NCI-H526 (cell line): Measurements from ENCODE around the gene TMEM182.
A peak's percentile ranks its signal among the peaks of the same experiment; 100 is the strongest.

Experiments
- DNase-seq, 2 experiments: peaks; one replicate each; lab custom pipeline; 2025; lab: John Stamatoyannopoulos, UW

TMEM182 gene, protein sequence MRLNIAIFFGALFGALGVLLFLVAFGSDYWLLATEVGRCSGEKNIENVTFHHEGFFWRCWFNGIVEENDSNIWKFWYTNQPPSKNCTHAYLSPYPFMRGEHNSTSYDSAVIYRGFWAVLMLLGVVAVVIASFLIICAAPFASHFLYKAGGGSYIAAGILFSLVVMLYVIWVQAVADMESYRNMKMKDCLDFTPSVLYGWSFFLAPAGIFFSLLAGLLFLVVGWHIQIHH

DNA sequence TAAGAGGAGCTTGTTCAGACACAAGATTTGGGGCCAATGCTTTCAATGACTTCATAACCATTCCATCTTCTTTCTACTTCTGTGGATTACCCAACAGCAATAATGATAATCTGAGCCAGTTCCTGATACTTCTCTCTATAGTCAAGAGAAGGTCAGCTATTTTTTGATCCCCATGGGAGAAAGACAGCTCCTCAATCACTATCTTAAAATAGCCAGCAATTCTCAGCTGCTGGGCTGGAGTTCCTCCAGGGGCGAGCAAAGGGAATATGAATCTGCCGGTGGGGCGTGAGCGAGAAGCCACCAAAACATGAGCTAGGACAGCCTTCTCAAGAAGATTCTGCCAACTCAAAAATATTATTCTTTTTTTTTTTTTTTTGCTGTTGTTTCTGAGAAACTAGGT is at the start of gene TMEM182:
TSS of gene TMEM182 (plus strand) at position 269 of the 400 bp plus-strand sequence. CDS start 187 bp downstream, outside the sequence.
- DNase-seq, result no peak

DNA sequence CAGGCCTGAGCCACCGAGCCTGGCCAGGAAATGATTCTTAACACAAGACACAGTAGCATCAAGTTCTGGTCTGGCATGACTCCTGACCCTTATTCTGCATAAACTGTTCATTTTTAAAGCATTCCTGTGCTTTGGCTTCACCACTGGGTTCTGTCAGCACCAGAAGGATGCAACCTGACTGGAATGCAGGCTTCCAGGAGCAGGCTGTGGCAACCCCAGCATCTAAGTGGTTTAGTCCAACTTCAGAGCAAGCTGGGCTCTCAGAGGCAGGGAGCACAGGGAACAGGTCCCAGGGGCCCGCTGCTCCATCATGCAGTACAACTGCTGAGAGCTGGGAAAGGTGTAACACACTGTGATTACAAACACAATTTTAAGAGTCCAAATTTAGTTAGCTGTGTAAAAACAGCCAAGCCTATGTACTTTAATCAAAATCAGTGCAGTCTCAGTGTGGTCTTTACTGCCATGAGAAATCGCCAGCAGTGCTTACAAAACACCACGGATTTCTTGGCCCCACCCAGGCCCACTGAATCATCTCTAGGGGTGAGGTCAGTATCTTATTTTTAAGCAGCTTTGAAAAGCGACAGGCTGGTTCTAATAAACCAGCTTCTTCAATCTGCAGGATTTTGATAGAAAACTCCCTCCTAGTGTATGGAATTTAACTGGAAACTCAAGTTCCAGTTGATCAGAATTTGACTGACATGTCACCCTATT is 44.4 kb upstream of the TMEM182 start:
- no peak for DNase-seq

DNA sequence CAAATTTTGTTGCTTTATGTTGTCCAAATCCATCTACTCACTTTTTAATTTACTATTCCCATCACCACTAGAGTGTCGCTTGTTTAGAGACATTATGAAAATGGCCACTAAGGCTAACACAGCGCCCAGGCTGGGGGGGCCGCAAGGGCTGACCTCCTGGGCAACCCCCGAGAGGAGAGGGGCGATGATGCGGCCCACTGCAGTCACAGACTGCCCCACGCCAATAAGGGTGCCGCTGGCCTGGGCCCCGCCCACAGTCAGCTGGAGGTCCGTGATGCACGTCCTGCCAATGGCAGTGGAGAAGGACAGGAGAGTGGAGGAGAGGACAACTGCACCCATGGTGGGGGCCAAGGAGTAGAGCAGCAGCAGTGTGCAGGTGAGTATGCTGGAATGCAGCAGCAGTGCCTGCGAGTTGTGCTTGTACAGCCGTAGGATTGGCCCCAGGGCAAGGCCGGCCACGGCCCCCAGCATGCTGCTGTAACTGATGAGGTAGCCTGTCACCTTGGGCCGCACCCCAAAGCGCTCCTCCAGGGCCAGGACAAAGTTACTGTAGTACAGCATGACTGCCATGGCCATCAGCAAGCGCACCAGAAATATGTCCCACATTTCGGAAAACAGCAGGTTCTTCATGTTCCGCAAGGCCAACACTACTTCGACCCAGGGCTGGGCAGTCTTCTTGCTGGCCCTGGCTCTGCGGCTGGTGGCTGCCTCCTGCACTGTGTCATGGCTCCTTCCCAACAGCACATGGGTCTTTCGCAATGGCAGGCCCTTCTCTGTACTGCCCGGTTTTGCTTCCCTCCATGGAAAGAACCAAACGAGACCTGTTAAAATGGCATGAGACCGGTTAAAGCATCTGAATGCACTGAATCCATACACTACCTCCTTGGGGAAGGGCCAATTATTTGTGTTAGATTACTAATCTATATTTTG is 43.2 kb upstream of the TMEM182 start:
- DNase-seq, result no peak

DNA sequence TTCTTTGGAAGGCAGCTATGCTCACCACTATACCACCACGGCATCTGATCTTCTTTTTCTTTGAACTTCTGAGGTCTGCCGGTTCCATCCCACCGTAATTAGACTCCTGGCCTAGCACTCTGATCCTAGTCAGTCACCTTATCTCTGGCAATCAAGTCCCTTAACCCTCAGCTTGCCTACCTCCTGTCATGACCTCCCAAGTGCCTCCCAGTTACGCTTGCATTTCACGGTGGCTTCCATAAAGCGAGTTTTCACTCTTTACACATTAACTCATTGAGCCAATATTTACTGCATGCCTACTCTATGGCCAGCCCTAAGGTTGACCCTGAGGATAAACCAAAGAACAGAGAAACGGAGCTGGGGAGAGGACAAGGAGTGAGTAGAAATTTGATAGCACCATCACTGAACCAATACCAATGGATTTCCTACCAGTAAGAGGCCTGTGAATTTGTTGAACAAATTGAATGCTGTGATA is 37.8 kb upstream of the TMEM182 start:
- no peak for DNase-seq

DNA sequence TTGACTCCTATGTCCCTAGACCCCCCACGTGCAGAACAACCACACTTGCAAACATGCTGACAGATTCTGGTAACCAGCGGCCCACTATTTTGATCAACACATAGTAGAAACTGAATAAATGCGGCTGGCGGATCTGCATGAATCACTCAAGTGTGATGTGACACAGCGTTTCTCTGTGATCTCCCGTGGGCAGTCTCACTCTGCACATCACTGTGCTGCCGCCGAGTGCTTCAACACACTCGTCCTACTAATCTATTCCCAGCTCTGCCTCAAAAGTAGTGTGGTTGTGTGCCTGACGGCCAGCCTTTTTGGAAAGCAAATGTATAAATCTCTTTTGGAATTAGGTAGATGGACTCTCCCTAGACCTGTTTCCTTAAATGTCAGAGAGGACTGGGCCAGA is 37.3 kb upstream of the TMEM182 start:
- no peak for DNase-seq

DNA sequence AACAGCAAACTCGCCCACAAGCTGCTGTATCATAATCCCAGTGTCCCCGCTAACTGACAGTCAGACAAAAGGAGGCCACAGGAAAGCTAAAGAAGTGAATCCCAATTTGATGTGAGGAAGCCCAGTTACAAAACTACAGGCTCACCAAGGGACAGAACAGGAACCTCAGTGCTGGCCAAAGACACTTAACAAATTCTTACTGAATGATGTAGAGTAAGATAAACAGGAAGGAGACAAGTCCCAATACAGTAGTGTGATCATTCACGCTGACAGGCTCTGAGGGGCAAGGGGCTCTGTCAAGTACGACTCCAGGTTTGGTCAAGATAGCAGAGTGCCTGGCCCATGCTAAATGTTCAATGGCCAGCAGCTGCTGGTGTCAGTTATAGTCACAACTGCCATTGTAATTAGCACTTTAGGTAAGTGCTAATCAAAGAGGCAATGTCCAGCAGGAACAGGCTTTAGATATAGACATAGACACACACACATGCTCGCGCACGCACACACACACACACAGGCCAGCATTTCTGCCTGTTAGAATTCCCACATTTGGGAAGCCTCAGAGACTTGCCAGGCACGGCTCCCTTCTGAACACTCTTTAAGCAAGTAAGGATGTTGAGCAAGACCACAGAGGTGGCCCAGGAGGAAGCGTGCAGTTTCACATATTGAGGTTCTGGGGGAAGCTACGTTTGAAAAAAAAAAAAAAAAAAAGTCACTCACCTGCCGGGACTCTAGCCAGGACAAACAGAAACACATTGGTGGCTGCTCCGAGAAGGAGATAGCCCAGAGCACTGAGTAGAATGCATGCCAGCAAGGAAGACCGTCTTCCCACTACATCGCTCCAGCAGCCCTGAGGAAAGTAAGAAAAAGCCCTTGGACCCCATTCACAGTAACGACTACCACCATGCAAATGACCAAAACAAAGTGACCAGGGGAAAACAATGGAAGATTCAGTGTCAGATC is 35.4 kb upstream of the TMEM182 start:
- no peak for DNase-seq

DNA sequence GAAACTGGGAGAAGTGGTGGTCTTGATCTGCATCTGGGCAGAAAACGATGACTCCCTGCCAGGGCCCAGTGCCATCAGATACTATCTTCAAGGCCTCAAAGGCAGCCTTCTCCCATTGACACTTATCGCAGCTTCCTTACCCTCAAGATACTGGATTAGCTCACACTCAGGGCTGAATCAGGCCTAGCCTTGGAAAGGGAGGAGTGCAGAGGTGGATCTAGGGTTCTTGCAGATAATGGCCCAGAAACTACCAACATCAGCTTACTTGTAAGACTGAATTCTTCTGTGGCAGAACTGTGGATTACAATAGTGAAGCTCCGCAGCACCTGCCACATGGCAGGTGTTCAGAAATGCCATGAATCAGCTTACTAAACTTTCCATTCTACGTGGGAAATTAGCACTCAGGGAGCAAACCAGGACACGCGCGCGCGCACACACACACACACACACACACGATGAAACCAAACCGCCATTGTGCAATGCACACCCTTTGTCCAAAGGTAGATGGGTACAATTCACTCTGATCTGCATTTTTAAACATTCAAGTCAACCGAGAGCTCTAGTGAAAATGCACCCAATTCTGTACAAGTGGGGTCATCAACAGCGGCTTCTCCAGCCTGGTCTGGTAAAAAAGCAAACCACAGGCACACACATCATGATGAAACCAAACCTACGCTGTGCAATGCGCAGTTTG is 26.3 kb upstream of the TMEM182 start:
- DNase-seq, result peak; percentile 29 to 57

DNA sequence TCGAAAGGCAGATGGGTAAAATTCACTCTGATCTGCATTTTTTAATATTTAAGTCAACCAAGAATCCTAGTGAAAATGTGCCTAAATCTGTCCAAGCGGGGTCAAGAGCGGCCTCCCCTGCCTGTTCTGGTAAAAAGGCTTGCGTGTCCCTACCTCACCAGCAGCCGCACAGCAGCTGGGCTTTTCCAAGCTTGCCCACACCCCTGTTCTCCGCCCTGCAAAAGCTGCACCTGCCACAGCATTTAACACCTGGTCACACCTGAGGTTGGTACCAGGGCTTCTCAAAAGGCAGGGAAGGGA is 25.8 kb upstream of the TMEM182 start:
- DNase-seq, result peak; percentile 78 to 81

DNA sequence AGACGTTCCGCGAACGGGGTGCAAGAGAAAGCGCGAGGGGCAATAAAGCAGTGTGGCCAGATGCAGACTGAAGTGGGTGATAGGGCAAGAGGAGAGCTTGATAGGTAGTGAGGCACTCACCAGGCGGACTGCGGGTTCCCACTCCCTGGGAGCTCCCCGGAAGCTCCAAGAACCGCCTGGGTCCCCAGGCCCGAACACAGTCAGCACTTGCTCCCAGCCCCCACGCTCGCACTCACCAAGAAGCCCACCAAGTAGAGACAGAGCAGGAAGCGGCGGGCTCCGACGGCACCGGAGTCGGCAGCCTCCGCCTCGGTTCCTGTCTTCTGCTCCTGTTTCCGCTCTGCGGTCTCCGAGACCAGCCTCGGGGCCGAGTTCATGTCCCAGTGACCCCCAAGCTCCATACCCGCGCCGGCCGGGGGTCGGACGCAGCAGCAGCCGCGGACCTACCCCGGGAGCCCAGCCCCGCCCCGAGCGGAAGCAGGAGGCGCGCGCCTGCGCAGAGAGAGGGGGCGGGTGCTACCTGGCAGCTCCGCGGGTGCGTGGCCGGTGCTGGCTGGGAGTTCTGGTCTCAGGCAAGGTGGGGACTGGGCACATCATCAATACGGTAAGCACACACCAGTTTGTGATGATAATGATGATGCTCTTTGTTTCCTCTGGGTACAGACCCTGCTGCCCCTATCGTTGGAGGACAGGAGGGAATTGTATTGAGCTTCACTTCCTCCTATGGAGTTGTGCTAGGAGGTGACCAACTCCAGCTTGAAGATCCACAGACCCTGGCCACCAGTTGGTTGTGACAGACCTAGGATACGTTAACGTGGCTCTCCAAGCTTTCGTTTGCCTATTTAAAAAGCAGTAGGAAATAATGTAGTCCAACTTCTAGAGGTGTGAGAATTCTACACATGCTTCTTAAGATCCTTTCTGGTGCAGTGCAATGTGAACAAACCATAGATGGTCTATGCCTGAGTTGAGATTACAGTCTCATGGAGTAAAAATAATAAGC is 25.1 kb upstream of the TMEM182 start:
- peak; percentile 78 to 90 for DNase-seq

DNA sequence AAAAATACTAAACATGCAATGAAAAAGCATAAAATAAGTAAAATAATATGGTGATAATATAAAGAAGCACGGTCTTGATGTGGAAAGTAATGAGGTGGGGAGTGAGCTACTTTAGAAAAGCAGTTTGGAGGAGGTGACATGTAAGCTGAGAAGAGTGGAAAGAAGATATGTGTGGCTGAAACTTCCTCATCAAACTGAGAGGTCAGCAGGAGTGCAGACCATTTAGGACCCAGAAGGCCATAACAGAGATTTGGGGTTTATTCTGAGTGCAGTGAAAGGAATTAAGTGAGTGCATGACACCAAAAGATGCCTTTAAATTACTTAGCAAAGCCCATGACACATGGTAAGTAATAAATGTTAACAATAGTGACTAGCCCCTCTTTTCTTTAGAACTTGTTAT is 24.4 kb upstream of the TMEM182 start:
- no peak for DNase-seq

DNA sequence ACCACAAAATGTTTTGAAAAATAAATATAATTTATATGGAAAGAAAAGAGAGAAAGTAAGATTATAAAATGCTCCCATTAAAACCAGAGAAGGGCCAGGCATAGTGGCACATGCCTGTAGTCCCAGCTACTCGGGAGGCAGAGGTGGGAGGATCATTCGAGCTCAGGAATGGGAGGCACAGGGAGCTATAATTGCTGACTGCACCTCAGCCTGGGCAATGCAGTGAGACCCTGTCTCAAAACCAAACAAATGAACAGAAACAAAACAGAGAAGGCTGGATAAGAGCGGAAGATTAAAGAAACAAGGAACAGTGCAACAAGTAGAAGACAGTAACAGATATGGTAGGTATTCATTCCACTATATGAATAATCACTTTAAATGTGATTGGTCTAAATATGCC is 18.6 kb upstream of the TMEM182 start:
- DNase-seq, result no peak

DNA sequence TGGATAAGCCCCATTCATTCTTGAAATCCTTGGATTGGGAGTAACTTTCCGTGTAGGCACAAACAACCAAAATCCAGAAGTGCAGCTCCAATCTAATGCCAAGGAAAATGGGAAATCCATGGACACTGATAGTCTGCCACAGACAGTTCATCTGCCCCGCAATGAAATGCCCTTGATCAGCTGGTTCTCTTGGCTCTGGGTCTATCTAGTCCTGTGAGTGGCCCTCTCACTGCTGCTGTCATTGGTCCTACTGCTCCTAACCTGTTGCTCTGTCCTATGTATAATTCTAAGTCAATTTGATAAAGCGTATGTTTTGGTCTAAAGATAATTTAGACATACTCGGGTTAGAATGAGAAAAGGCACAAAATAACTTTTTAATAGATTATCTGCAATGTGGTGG is 13.7 kb upstream of the TMEM182 start:
- no peak for DNase-seq

DNA sequence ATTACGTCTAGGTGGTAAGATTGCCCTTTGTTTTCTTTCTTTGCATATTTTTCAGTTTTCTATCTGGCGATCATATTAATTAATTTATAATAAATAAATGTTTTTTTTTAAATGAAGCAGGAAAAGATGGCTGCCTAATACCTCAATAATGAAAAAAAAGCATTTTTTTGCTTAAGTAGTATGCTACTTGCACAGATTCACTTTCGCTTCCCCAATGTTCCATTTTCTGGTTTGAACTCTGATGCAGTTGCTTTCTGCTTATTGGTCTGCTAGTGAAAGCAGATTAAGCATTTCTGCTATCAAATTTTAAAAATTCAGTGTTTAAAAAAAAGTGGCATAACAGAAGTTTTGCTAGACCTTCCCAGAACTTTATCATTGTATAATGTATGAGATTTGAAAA is 11.9 kb upstream of the TMEM182 start:
- DNase-seq, result no peak

DNA sequence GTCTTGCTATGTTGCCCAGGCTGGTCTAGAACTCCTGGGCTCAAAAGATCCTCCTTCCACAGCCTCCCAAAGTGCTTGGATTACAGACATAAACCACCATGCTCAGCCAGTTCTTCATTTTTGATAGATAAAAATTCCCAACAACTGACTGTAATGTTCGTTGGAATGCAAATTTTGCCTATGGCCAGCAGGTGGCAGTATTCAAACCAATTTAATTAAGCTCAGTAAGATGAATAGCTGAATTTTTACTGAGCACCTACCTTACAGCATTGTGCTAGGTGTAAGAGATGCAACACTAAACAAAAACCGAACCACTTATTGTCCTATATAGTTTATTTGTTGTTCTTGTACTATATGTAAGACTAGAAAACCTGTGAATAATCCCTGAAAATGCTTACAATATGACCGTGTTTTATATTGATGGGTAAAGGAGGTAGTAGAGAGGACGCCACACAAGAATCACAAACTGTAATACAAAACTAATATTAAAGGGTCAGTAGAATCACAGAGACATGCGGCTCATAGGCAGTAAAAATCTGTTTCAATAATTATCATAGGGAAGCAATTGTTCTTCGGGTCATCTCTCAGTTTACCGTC is 8.2 kb upstream of the TMEM182 start:
- peak; percentile 49 to 79 for DNase-seq

DNA sequence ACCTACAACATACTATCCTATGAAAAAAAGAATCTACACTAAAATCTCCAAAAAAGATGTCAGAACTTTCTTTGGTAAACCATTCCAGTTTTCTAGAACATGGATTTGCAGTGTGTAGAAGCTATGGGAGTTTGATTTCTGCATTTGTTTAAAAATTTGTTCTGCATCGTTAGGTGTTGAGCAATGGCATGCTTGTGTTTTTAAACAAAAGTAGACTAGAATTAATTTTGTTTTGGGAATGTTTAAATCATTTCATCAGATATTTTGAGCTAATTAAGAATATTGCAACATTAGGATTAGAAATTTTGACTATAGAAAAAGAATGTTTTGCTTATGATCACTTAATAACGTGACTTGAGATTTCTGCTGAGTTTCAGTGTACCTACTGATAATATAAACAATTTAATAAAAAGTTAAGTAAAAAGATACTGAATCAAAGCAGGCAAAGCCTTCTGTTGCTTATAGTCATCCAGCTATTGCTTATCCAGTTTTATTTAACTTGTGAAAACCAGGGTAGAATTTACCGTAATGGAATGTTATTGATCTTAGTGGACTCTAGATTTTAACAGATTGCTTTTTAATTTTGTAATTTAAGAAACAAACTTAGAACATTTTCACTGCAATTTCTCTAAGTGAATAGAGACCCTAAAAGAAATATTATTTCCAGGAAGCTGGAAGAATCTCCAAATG is 7.2 kb upstream of the TMEM182 start:
- DNase-seq, result no peak

DNA sequence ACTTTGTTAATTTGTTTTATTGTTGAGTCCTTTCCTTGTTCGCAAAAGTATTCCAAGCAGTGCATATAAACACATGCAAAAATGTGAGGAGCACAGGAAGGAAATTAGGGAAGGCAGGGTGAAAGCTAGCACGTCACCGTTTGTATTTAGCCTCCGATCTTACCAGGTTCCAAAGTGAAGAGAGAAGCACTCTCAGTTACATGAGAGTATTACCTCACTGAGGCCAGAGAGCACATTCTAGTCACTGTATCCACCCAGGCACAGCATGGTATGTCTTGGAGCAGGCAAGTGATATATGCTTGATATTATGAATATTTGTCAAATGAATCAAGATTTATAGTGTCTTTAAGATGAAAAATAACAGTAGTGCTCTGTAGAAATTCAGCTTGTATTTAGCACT is 6.5 kb upstream of the TMEM182 start:
- no peak for DNase-seq

DNA sequence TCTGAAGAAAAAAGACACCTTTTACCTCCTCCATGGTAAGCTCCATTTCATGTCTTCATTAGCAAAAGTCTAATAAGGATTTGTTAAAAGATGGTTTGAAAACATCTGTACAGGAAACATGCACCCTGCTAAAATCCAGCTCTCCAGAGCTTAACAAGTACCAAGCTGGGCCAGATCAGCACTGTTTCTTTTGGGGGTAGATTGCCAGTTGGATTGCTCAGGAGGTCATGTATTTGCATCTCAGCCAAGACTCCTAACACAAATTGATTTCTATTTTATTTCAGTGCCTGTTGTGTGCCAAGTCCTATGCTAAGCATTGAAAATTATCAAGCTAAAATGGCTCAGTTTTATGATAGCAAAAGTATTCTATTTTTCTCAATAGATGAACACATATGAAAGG is 3.4 kb upstream of the TMEM182 start:
- DNase-seq, result no peak

DNA sequence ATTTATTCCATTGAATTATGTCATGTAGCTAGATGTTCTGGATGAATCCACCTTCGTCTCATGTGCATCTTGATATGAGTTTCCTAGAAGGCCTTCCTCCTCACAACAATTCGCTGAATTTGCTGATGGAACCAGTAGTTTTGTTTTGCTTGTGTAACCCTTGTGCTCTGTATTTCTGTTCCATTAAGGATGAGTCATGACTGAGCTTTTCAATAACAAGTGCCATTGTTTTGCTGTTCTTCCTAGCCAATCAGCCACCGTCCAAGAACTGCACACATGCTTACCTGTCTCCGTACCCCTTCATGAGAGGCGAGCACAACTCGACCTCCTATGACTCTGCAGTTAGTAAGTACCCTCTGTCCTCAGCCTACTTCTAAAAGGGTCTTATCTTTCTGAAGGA is 2.3 kb downstream of the TMEM182 start:
- DNase-seq, result no peak

DNA sequence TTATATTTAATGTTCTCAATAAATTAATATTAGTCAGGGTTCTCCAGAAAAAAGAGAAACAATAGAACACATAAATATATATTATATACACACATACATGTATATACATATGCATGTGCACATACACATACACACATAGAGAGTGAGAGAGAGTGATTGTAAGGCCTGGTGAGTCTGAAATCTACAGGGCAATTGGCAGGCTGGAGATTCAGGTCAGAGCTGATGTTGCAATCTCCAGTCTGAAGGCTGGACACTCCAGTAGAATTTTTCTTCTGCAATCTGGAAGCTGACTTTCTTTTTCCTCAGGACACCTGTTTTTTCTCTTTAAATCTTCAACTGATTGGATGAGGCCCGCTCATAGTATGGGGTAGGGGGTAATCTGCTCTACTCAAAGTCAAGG is 3.2 kb downstream of the TMEM182 start:
- DNase-seq, result no peak
